Measurements from ENCODE around the gene SLC2A13. TPM values are rescaled to one million over a fixed set of nuclear protein-coding genes. Genes with fewer than 3 reads are reported as not detected.

Gene SLC2A13
- total and polyA plus RNA-seq, 2 donors (not counting 1 experiment from before 2014, with no cell fraction given) = 5.4 to 10.2 TPM

- no peaks in the 10 kb centered on the region for H3K27me3 ChIP-seq (ENCODE audit: control insufficient read depth, insufficient read depth, low read length)
- no peaks in the 10 kb centered on the region for H3K4me1 ChIP-seq (ENCODE audit: control insufficient read depth, extremely low read depth, insufficient read depth, low read length)
- H3K9ac ChIP-seq (ENCODE audit: insufficient read depth, low read length) = no peak overlapping the region
- H3K79me2 ChIP-seq (ENCODE audit: control insufficient read depth, insufficient read depth, low read length) = no peaks in the 10 kb centered on the region
- H2AFZ ChIP-seq (ENCODE audit: low read length) = no peak overlapping the region
- H3K4me2 ChIP-seq (ENCODE audit: extremely low read depth, insufficient read depth, low read length) = no peak overlapping the region
- TF ChIP-seq EZH2 (IDR thresholded peaks at IDR 0.05; ENCODE audit: low read length, missing control alignments) = no peak
- TF ChIP-seq, protein P1, sequence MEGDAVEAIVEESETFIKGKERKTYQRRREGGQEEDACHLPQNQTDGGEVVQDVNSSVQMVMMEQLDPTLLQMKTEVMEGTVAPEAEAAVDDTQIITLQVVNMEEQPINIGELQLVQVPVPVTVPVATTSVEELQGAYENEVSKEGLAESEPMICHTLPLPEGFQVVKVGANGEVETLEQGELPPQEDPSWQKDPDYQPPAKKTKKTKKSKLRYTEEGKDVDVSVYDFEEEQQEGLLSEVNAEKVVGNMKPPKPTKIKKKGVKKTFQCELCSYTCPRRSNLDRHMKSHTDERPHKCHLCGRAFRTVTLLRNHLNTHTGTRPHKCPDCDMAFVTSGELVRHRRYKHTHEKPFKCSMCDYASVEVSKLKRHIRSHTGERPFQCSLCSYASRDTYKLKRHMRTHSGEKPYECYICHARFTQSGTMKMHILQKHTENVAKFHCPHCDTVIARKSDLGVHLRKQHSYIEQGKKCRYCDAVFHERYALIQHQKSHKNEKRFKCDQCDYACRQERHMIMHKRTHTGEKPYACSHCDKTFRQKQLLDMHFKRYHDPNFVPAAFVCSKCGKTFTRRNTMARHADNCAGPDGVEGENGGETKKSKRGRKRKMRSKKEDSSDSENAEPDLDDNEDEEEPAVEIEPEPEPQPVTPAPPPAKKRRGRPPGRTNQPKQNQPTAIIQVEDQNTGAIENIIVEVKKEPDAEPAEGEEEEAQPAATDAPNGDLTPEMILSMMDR (conservative IDR thresholded peaks at IDR 0.05 in 1 of 2, IDR thresholded peaks at IDR 0.05 in 1 of 2; ENCODE audit: low read depth in 1 of 2, low read length in 2 of 2) = no peak
- no peak for DNase-seq (ENCODE audit: low read depth in 2 of 2)
- H3K4me3 ChIP-seq (replicated peaks in 1 of 4; ENCODE audit: control extremely low read depth in 1 of 4, insufficient read depth in 1 of 4, low read depth in 3 of 4, low read length in 4 of 4) = no peak overlapping the region
- no peaks in the 10 kb centered on the region for H3K36me3 ChIP-seq (ENCODE audit: control insufficient read depth, insufficient read depth, low read length)
- H4K20me1 ChIP-seq (ENCODE audit: control insufficient read depth, extremely low read depth, insufficient read depth, low read length) = no peaks in the 10 kb centered on the region
- H3K9me3 ChIP-seq (ENCODE audit: control insufficient read depth, insufficient read depth, low read depth, low read length) = no peaks in the 10 kb centered on the region
- H3K27ac ChIP-seq (ENCODE audit: insufficient read depth, low read length) = no peak overlapping the region
Measured at GRCh38 chr12:40093512-40093911, 12.4 kb downstream of the SLC2A13 start.

DNA sequence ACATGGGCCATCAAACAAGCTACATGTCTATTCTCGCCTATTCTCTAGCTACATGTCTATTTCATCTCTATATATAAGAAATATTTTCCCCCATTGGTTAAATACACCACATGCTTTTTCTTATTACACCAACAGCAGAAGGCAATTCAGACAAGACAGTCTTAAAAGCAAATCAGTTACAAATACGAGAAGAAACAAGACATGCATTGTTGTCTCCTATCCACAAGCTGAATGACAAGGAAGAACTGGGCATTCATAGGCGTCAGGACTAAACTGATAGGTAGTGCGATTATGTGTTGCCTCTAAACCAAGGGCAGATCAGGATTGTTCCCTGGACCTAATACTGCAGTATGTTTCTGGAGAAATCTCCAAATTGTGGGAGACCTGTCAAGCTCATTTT lies 19.4 kb downstream of the SLC2A13 start:
- DNase-seq (ENCODE audit: low read depth in 2 of 2) = no peak
- H3K27me3 ChIP-seq (ENCODE audit: control insufficient read depth, insufficient read depth, low read length) = no peaks in the 10 kb centered on the region
- no peak overlapping the region for H3K9ac ChIP-seq (ENCODE audit: insufficient read depth, low read length)
- no peak overlapping the region for H3K4me2 ChIP-seq (ENCODE audit: extremely low read depth, insufficient read depth, low read length)
- no peak overlapping the region for H3K4me3 ChIP-seq (replicated peaks in 1 of 4; ENCODE audit: control extremely low read depth in 1 of 4, insufficient read depth in 1 of 4, low read depth in 3 of 4, low read length in 4 of 4)
- H3K4me1 ChIP-seq (ENCODE audit: control insufficient read depth, extremely low read depth, insufficient read depth, low read length) = no peaks in the 10 kb centered on the region
- no peaks in the 10 kb centered on the region for H4K20me1 ChIP-seq (ENCODE audit: control insufficient read depth, extremely low read depth, insufficient read depth, low read length)
- no peaks in the 10 kb centered on the region for H3K79me2 ChIP-seq (ENCODE audit: control insufficient read depth, insufficient read depth, low read length)
- H3K9me3 ChIP-seq (ENCODE audit: control insufficient read depth, insufficient read depth, low read depth, low read length) = no peaks in the 10 kb centered on the region
- H3K27ac ChIP-seq (ENCODE audit: insufficient read depth, low read length) = no peak overlapping the region
- H2AFZ ChIP-seq (ENCODE audit: low read length) = no peak overlapping the region
- H3K36me3 ChIP-seq (ENCODE audit: control insufficient read depth, insufficient read depth, low read length) = no peaks in the 10 kb centered on the region
- TF ChIP-seq, protein P1 (conservative IDR thresholded peaks at IDR 0.05 in 1 of 2, IDR thresholded peaks at IDR 0.05 in 1 of 2; ENCODE audit: low read depth in 1 of 2, low read length in 2 of 2) = no peak
- TF ChIP-seq EZH2 (IDR thresholded peaks at IDR 0.05; ENCODE audit: low read length, missing control alignments) = no peak

GRCh38 chr12:40078266-40078665 lies 27.6 kb downstream of the SLC2A13 start:
- Histone ChIP-seq H3K36me3 (ENCODE audit: control insufficient read depth, insufficient read depth, low read length) (no peaks in the 10 kb centered on the region), H3K79me2 (ENCODE audit: control insufficient read depth, insufficient read depth, low read length) (no peaks in the 10 kb centered on the region), H3K4me3 (replicated peaks in 1 of 4; ENCODE audit: control extremely low read depth in 1 of 4, insufficient read depth in 1 of 4, low read depth in 3 of 4, low read length in 4 of 4) (no peak overlapping the region), H3K9ac (ENCODE audit: insufficient read depth, low read length) (no peak overlapping the region), H3K9me3 (ENCODE audit: control insufficient read depth, insufficient read depth, low read depth, low read length) (no peaks in the 10 kb centered on the region), H2AFZ (ENCODE audit: low read length) (no peak overlapping the region), H4K20me1 (ENCODE audit: control insufficient read depth, extremely low read depth, insufficient read depth, low read length) (no peaks in the 10 kb centered on the region), H3K4me2 (ENCODE audit: extremely low read depth, insufficient read depth, low read length) (no peak overlapping the region), H3K4me1 (ENCODE audit: control insufficient read depth, extremely low read depth, insufficient read depth, low read length) (no peaks in the 10 kb centered on the region), H3K27ac (ENCODE audit: insufficient read depth, low read length) (no peak overlapping the region), H3K27me3 (ENCODE audit: control insufficient read depth, insufficient read depth, low read length) (no peaks in the 10 kb centered on the region)
- TF ChIP-seq, protein P1 (conservative IDR thresholded peaks at IDR 0.05 in 1 of 2, IDR thresholded peaks at IDR 0.05 in 1 of 2; ENCODE audit: low read depth in 1 of 2, low read length in 2 of 2) = no peak
- no peak for TF ChIP-seq EZH2 (IDR thresholded peaks at IDR 0.05; ENCODE audit: low read length, missing control alignments)
- DNase-seq (ENCODE audit: low read depth in 2 of 2) = peak in 1 of 2 donors; percentile 2
